ENCODE results near the gene DESI2.

- TF ChIP-seq, protein P1, sequence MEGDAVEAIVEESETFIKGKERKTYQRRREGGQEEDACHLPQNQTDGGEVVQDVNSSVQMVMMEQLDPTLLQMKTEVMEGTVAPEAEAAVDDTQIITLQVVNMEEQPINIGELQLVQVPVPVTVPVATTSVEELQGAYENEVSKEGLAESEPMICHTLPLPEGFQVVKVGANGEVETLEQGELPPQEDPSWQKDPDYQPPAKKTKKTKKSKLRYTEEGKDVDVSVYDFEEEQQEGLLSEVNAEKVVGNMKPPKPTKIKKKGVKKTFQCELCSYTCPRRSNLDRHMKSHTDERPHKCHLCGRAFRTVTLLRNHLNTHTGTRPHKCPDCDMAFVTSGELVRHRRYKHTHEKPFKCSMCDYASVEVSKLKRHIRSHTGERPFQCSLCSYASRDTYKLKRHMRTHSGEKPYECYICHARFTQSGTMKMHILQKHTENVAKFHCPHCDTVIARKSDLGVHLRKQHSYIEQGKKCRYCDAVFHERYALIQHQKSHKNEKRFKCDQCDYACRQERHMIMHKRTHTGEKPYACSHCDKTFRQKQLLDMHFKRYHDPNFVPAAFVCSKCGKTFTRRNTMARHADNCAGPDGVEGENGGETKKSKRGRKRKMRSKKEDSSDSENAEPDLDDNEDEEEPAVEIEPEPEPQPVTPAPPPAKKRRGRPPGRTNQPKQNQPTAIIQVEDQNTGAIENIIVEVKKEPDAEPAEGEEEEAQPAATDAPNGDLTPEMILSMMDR (IDR thresholded peaks at IDR 0.05; ENCODE audit: insufficient read depth, low read length), result no peak
- no peak for TF ChIP-seq POLR2AphosphoS5 (IDR thresholded peaks at IDR 0.05; ENCODE audit: low read depth)
These were observed 12.9 kb downstream of the DESI2 start for GRCh38 chr1:244665771-244666217.

Data from HL-60 (cell line).